Measurements from ENCODE around the gene RNF208. TPM values are rescaled to one million over a fixed set of nuclear protein-coding genes. Genes with fewer than 3 reads are reported as not detected.

RNF208 gene
- polyA plus RNA-seq, 1 of the 3 experiments (the other 2 are of a cell fraction): 2.7 TPM

DNA sequence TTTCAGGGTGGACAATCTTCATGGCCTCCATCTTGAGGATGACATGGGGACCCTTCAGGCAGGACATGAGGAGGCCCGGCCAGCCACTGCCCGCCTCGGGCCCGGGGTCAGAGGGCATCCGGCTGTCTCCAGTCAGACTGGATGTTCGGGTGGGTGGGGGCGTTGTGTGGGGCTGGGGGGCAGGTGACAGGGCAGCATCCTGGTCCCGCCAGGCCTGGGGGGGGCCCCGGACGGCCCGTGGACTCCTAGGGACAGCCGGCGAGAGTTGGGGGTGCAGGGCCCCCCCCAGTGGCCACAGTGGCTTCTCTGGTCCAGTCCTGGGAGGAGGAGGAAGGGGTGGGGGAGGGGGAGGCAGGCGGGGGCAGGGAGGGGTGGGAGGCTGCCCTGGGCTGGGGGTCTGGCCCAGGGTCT, 940 bp downstream of the RNF208 start:
- Histone ChIP-seq H3K4me3 (ENCODE audit: low read depth in 2 of 2, low read length in 1 of 2) (peak overlapping the region in 1 of 2 experiments; percentile 56; a peak in 2 of 4 replicates), H3K9me3 (no peaks in the 10 kb centered on the region), H3K27me3 (ENCODE audit: insufficient read depth) (no peaks in the 10 kb centered on the region), H3K27ac (ENCODE audit: low read depth in 2 of 2, low read length in 1 of 2) (no peak overlapping the region; a peak in 1 of 4 replicates), H4K20me1 (ENCODE audit: insufficient read depth) (no peaks in the 10 kb centered on the region), H3K79me2 (ENCODE audit: insufficient read depth) (no peaks in the 10 kb centered on the region), H3F3A (replicated peaks; ENCODE audit: insufficient read depth) (peaks cover 4% of the 10 kb centered on the region), H3K9ac (no peak overlapping the region), H3K4me1 (ENCODE audit: control insufficient read depth in 1 of 2, insufficient read depth in 2 of 2, low read depth in 1 of 2, low read length in 1 of 2) (peaks cover 5 to 19% of the 10 kb centered on the region in 2 experiments; a peak in 1 of 4 replicates), H3K9me2 (no peaks in the 10 kb centered on the region), H3K4me2 (peak overlapping the region; percentile 73; the same call in 1 of the 2 replicates), H3K36me3 (replicated peaks in 1 of 2; ENCODE audit: control insufficient read depth in 1 of 2, insufficient read depth in 2 of 2, low read length in 1 of 2) (peaks cover 0 to 1% of the 10 kb centered on the region in 2 experiments), H2AFZ (ENCODE audit: low read depth) (no peak overlapping the region)
- ChIA-PET CTCF (interaction anchor here (0.9 to 7.7 kb wide), 4 partner anchors 16 to 103 kb away, joined by 3 to 95 read pairs (median 3); no protein-coding TSS in a partner anchor), POLR2A (interaction anchor here (1.1 to 2.9 kb wide), 2 partner anchors 20 to 91 kb away, joined by 3 to 12 read pairs; no protein-coding TSS in a partner anchor)
- DNase-seq: no peak
- TF ChIP-seq EZH2phosphoT487 (IDR thresholded peaks at IDR 0.05; ENCODE audit: borderline replicate concordance, low read depth): no peak
- TF ChIP-seq TCF12 (IDR thresholded peaks at IDR 0.05): no peak
- TF ChIP-seq, protein P1, sequence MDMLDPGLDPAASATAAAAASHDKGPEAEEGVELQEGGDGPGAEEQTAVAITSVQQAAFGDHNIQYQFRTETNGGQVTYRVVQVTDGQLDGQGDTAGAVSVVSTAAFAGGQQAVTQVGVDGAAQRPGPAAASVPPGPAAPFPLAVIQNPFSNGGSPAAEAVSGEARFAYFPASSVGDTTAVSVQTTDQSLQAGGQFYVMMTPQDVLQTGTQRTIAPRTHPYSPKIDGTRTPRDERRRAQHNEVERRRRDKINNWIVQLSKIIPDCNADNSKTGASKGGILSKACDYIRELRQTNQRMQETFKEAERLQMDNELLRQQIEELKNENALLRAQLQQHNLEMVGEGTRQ (IDR thresholded peaks at IDR 0.05; ENCODE audit: borderline replicate concordance, low read depth, low read length): no peak
- no peak for TF ChIP-seq YY1 (IDR thresholded peaks at IDR 0.05; ENCODE audit: low read depth)
- TF ChIP-seq, protein P2, sequence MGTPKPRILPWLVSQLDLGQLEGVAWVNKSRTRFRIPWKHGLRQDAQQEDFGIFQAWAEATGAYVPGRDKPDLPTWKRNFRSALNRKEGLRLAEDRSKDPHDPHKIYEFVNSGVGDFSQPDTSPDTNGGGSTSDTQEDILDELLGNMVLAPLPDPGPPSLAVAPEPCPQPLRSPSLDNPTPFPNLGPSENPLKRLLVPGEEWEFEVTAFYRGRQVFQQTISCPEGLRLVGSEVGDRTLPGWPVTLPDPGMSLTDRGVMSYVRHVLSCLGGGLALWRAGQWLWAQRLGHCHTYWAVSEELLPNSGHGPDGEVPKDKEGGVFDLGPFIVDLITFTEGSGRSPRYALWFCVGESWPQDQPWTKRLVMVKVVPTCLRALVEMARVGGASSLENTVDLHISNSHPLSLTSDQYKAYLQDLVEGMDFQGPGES (IDR thresholded peaks at IDR 0.05; ENCODE audit: low read depth, low read length): no peak
- no peak for TF ChIP-seq SMC3 (IDR thresholded peaks at IDR 0.05; ENCODE audit: low read depth, low read length)
- WGBS (ENCODE audit: low lambda C conversion rate): 76% methylated on average over 7 of the region's 14 CpGs

DNA sequence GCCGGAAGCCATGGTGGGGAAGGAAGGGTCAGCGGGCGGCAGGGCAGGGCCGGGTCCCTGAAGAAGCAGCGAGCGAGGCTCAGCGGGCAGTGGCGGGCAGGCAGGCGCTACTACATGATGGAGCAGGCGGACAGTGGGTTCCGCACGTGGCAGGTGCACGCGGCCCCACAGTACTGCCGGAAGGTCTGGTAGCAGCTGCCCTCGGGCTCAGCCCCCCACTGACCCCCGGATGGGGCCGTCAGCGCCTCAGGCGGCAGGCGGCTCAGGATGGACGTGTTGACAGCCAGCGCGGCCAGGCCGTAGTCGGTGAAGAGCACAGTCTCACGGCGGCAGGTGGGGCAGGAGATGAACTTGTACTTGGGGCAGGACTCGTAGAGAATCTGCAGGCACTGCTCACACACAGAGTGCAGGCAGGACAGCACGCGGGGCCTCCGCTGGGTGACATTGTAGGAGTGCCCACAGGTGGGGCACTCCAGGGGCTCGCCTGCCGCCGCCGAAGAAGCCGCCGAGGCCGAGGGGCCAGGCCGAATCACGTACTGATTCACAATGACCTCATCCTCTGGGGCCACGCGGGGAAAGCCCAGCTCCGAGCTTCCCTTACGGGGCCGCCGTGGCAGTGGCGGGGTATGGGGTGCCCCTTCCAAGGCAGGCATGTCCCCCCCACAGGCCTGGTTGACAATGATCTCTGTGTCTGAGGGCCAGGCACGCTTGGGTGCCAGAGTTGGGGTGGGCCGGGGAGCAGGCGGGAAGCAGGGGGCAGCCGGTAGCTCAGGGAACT, 1.5 kb downstream of the RNF208 start:
- Histone ChIP-seq H3K27me3 (ENCODE audit: insufficient read depth) (no peaks in the 10 kb centered on the region), H3K27ac (ENCODE audit: low read depth in 2 of 2, low read length in 1 of 2) (no peak overlapping the region), H3K36me3 (replicated peaks in 1 of 2; ENCODE audit: control insufficient read depth in 1 of 2, insufficient read depth in 2 of 2, low read length in 1 of 2) (peaks cover 0 to 6% of the 10 kb centered on the region in 2 experiments), H3K9me3 (no peaks in the 10 kb centered on the region), H3K4me3 (ENCODE audit: low read depth in 2 of 2, low read length in 1 of 2) (no peak overlapping the region), H3K9ac (no peak overlapping the region), H3F3A (replicated peaks; ENCODE audit: insufficient read depth) (no peaks in the 10 kb centered on the region), H3K9me2 (no peaks in the 10 kb centered on the region), H3K4me2 (no peak overlapping the region), H4K20me1 (ENCODE audit: insufficient read depth) (no peaks in the 10 kb centered on the region), H3K4me1 (ENCODE audit: control insufficient read depth in 1 of 2, insufficient read depth in 2 of 2, low read depth in 1 of 2, low read length in 1 of 2) (peaks cover 5 to 17% of the 10 kb centered on the region in 2 experiments; a peak in 1 of 4 replicates), H3K79me2 (ENCODE audit: insufficient read depth) (no peaks in the 10 kb centered on the region), H2AFZ (ENCODE audit: low read depth) (no peak overlapping the region)
- TF ChIP-seq, protein P3, sequence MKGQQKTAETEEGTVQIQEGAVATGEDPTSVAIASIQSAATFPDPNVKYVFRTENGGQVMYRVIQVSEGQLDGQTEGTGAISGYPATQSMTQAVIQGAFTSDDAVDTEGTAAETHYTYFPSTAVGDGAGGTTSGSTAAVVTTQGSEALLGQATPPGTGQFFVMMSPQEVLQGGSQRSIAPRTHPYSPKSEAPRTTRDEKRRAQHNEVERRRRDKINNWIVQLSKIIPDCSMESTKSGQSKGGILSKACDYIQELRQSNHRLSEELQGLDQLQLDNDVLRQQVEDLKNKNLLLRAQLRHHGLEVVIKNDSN (IDR thresholded peaks at IDR 0.05; ENCODE audit: borderline replicate concordance, low read depth): no peak
- TF ChIP-seq MEF2A (IDR thresholded peaks at IDR 0.05; ENCODE audit: borderline replicate concordance, low read depth): no peak
- ChIA-PET POLR2A (interaction anchor here (1.1 kb wide), 1 partner anchor 19 kb away, joined by 3 read pairs; no protein-coding TSS in a partner anchor), CTCF (interaction anchor here (0.9 to 1.5 kb wide), 3 partner anchors 16 to 102 kb away, joined by 3 read pairs; no protein-coding TSS in a partner anchor)
- WGBS (ENCODE audit: low lambda C conversion rate): 95% methylated on average over 28 of the region's 52 CpGs
- no peak for DNase-seq

Measured in SK-N-SH (cell line).